ENCODE results near the gene DKKL1.
"Not testable (repeated sequence)": the region's sequence is repeated elsewhere in the genome, so short reads cannot be mapped to it uniquely, and the experiment has no call there.

DKKL1 gene

DNA sequence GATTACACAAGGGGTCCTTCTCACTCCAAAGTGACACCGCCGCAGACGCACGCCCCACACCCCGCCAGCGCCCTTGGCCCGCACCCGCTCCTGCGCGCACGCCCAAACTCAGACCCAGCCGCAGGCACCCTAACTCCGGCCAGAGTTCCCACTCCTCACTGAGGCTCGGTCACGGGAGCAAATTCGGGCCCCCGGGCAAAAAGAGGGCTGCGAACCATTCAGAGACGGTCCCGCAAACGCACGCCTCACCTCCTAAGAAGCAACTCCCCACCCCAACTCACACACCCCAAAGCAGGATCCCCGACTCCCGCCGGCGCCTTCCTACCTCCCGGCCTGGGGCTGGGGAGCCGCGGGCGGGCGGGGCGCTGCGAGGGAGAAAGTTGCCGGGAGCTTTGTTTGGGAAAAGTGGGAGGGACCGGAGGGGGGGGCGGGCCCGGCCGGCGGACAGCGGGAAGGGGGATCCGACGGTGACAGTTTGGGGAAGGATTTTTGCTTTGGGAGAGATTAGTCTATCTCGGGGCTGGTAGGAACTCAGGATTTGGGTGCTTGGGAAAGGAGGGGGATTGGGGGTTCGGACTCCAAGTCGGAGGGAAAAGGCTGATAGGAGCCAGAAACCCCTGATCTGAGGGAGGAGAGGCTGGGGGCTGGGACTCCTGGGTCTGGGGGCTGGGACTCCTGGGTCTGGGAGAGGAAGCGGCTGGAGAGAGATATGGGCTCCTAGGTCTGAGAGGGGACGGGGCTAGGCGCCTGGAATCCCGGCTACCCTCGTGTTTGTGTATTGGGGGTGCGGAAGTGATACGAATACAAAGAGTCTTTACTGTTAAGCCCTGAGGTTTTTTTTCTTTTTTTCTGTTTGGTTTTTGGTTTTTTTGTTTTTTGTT, 1.4 kb upstream of the DKKL1 start, which contains the start of gene TEAD2:
Gene TEAD2, minus strand, starts transcription at position 369 of the 881 bp plus-strand sequence. CDS start 2,341 bp downstream, outside the sequence.
- DNase-seq, result no peak

DNA sequence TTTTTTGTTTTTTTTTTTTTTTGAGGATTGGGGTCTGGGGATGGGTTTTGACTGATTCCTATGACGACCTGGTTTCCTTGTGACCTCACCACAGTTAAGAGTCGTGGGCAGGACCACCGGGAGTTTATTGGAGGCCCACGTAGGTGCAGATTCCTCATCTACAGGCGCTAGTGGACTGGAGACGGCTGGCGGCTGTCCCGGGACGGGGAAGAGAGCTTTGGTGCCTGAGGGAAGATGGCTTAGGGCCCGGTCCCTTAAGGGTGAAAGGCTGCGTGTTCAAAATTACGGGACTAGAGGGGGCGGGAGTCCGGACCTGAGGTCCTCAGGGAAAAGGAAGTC, 779 bp upstream of the DKKL1 start:
- DNase-seq, result no peak

DNA sequence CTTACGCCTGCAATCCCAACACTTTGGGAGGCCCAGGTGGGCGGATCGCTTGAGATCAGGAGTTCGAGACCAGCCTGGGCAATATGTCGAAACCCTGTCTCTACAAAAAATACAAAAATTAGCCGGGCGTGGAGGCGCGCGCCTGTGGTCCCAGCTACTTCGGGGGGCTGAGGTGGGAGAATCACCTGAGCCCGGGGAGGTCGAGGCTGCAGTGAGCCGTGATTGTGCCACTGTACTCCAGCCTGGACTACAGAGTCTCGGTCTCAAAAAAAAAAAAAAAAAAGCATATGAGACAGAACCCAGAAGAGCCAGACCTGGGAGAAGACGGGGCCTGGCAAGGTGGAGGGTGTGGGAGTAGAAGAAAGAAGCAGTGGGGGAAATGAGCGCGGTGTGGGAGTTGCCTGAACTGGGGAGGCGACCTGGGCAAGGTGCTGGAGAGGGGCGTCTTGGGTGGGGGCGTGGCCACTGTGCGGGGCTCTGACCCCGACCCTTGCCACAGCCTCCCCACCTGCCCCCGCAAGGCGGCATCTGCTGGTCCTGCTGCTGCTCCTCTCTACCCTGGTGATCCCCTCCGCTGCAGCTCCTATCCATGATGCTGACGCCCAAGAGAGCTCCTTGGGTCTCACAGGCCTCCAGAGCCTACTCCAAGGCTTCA, 533 bp downstream of the DKKL1 start:
- no peak for DNase-seq

GRCh38 chr19:49366110-49366509, 2.4 kb downstream of the DKKL1 start:
- DNase-seq, result no peak

GRCh38 chr19:49368711-49369358, 5.2 kb downstream of the DKKL1 start:
- DNase-seq, result no peak

- DNase-seq, result no peak
Measured at GRCh38 chr19:49371184-49371583, 7.5 kb downstream of the DKKL1 start.

DNA sequence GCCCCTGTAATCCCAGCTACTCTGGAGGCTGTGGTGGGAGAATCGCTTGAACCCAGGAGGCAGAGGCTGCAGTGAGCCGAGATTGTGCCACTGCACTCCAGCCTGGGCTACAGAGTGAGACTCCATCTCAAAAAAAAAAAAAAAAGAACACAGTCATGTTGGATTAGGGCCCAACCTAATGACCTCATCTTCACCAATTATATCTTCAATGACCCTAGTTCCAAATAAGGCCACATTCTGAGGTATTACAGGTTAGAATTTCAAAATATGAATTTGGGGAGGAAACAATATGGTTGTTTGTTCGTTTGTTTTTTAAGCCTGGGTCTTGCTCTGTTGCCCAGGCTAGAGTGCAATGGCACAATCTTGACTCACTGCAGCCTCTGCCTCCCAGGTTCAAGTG, 9.5 kb downstream of the DKKL1 start:
- not testable (repeated sequence) for DNase-seq

GRCh38 chr19:49374665-49375434, 11.2 kb downstream of the DKKL1 start:
- no peak for DNase-seq

GRCh38 chr19:49378512-49378911, 14.8 kb downstream of the DKKL1 start:
- DNase-seq, result no peak

DNA sequence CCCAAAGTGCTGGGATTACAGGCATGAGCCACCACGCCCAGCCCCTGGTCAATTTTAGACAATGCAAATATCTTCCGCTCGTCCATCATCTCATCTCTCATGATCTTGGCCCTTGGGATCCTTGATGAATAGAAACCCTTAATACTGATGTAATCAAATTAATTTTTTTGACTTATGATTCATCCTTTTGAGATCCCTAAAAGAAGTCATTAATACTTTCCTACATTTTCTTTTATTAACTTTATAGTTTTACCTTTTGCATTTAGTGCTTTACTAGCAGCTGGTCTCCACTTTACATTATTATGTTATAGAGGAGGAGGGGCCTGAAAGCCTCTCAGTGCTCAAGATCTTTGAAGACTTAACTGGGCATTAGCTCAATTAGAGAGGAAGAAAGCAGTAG, 16.7 kb downstream of the DKKL1 start:
- DNase-seq, result no peak

GRCh38 chr19:49382639-49383038, 19.0 kb downstream of the DKKL1 start:
- DNase-seq, result no peak

- DNase-seq, result no peak
Measured at GRCh38 chr19:49383599-49383998, 19.9 kb downstream of the DKKL1 start.

DNA sequence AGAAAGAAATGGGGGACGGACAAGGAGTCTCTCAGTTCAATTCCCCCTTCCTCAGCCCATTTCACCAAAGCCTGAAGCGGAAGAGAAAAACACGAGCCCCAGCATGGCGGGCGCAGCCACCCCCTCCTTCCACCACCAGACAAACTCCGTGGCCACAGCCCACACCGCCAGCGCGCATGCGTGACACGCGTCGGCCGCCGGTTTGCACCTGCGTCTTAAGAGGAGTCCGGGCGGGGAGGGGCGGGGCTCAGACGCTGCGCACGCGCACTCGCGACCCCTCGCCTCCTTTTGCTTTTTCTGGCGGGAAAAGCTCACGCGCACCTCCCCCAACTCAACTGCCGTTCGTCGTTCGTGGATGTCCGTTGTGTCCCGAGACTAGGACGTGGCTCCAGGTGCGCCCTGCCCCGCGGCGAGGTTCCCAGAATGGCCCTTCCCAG, 24.3 kb downstream of the DKKL1 start, which contains the start of gene KASH5:
Gene KASH5, plus strand, starts transcription at position 314 of the 437 bp plus-strand sequence. CDS start 2,635 bp downstream, outside the sequence.
- DNase-seq, result peak; percentile 93

DNA sequence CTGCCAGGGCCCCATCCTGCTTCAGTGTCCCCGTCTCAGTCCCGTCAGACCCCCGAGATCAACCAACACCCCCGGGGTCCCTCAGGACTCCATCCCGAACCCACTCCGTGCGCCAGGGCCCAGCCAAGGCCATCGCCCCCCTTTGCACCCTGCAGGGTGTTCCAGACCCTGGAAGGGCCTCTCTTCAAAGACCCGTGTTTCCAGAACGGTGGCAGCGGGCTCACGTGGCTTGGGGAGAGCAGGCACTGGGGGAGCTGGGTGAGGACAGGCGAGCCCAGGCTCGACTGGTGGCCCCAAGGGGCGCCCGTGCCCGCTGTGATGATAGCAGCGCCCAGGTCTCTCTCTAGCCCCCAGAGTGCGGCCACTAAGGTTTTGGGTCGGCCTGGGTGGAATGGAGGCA, 25.7 kb downstream of the DKKL1 start:
- no peak for DNase-seq

GRCh38 chr19:49390131-49390928, 26.7 kb downstream of the DKKL1 start:
- DNase-seq, result no peak

DNA sequence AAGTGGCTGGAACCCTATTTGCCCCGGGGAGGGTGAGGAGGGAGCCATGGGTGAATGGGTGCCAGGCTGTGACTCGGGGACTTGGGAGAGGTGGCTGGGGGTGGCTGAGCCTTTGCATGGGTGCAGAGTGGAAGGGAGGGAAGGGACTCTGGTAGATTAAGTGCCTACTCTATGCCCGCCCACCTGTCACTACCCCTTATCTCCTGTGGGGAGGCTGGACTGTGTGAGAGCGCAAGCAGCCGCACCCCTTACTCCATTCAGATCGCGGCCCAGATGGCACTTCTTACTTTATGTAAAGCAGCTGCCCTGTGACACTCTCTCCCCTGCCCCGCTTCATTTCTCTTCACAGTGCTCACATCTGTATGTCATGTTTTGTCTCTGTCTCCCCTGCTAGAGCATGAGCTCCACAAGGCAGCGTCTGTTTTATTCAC, 27.3 kb downstream of the DKKL1 start:
- DNase-seq, result no peak

- peak; percentile 84 for DNase-seq
Measured at GRCh38 chr19:49391581-49392399, 28.1 kb downstream of the DKKL1 start.

DNA sequence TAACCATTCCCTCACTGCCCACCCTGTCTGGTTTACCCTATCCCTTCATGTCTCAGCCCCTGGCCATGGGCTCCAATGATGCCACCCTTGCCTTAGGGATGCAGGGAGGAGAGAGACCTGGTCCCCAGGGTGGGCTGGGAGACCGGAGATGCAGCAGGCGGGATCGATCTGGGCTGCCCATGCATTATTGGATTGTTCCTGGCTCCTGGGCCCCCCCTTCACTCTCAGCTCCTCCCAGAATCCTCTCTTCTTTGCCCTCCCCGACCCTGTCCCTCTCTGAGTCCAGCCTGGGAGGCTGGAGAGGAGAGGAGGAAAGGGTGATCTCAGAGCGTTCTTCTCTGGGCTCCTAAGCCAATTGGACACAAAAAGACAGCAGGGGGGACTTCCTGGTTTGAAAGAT, 30.2 kb downstream of the DKKL1 start:
- no peak for DNase-seq

- DNase-seq, result no peak
Measured at GRCh38 chr19:49395581-49396407, 32.1 kb downstream of the DKKL1 start.

All from activated CD8-positive, alpha-beta memory T cell treated with anti-CD3 and anti-CD28 coated beads, Interleukin-2, amount 50 U/mL, for 48 hours (primary cell).